H54 (cell line): Measurements from ENCODE around the gene HGS.

ENCODE experiments used
- DNase-seq: peaks from one replicate; pipeline ENCODE4 v3.0.0; 2011; ENCODE audit warnings: low spot score, mixed read lengths; ENCODE audit not compliant: insufficient read length
- FAIRE-seq: peaks from 3 replicates; lab custom pipeline; 2011; peaks lifted over from hg19 to GRCh38; lab: Jason Lieb, UNC
- POLR2A ChIP-seq: IDR thresholded peaks from 2 replicates; pipeline ENCODE4 v1.6.1; 2011; ENCODE audit warnings: low read depth, mild to moderate bottlenecking, low read length

The HGS gene

DNA sequence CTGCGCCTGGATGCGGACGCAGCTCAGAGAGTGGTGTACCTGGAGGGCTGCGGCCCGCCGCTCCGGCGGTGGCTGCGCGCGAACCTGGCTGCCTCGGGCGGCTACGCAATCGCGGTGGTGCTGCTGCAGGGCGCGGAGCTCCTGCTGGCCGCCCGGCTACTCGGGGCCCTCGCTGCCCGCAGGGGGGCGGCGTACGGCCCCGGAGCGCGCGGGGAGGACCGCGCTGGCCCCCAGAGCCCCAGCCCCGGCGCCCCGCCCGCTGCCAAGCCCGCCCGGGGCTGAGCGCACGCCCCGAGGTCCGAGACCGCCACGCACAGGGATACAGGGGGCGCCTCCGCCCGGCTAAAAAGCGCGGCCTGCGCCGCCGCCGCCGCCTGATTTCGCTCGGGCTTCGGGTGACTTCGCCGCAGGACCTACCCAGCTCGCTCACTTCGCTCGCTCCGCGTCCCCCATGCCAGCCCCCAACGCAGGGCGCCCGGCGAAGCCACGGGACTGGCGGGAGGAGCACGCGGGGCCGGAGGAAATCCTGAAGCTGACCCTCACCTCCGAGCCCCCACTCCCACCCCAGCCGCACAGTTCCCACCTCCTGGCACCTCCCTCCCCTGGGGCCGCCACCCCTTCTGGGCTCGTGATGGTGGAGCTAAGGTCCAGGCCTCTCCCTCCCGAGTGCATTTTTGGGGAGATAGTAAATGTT, 35.7 kb upstream of the HGS start:
- no peak for DNase-seq
- no peak for FAIRE-seq
- no peak for TF ChIP-seq POLR2A

DNA sequence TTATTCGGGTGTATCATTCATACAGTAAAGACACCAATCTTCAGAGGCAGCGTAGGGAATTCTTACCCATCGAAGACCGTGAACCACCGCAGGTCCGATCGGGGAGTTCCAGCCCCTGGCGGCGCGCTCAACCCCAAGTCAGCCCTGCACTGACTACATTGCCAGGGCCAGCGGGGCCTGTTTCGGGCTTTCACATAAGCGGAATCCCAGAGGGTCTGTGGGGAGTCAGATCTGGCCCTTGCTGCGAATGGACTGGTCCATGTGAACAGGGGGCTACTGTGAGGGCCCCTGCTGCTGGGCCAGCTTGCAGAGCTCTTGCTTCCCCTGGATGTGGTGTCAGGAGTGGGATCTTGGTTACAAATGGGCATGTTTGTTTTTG, 35.1 kb upstream of the HGS start:
- no peak for FAIRE-seq
- no peak for TF ChIP-seq POLR2A
- DNase-seq, result no peak

DNA sequence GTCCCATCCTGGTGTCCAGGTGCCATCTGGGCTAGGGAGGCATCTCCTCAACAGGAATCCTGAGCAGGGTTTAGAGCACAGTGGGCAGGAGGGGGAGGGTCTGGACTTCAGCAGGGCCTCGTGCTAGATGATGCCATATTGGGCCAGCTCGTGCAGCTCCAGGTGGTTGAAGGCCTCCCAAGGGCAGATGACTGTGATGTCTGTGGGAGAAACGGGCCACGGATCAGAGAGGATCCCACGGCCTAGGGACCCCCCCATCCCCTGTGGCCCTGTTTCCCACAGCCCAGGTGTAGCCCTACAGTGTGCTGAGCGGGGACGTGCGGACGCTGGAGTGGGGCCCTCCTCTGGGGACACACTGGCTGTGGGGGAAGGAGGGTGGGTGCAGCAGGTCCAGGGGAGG, 32.9 kb upstream of the HGS start:
- DNase-seq (no peak), FAIRE-seq (no peak)
- no peak for TF ChIP-seq POLR2A

DNA sequence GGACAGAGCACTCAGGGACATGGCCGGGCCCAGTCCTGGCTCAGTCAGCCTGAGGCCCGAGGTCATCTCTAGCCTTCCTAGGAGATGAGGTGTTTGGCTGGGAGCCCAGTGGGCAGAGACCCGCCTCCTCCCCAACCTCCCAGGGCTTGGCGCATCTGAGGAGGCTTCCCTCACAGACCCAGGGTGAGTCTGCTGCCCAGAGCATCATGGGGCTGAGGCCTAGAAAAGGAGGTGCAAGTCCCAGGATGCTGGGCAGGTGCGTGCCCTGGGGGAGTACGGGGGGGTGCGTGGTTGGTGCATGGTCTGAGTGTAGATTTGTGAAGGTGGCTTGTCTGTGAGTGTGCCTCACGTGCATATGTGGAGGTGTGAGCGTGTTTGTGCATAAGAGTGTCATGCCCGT, 32.1 kb upstream of the HGS start:
- peak; percentile 33 for FAIRE-seq
- no peak; the same call in 1 of the 2 replicates for TF ChIP-seq POLR2A
- DNase-seq, result peak; percentile 98

DNA sequence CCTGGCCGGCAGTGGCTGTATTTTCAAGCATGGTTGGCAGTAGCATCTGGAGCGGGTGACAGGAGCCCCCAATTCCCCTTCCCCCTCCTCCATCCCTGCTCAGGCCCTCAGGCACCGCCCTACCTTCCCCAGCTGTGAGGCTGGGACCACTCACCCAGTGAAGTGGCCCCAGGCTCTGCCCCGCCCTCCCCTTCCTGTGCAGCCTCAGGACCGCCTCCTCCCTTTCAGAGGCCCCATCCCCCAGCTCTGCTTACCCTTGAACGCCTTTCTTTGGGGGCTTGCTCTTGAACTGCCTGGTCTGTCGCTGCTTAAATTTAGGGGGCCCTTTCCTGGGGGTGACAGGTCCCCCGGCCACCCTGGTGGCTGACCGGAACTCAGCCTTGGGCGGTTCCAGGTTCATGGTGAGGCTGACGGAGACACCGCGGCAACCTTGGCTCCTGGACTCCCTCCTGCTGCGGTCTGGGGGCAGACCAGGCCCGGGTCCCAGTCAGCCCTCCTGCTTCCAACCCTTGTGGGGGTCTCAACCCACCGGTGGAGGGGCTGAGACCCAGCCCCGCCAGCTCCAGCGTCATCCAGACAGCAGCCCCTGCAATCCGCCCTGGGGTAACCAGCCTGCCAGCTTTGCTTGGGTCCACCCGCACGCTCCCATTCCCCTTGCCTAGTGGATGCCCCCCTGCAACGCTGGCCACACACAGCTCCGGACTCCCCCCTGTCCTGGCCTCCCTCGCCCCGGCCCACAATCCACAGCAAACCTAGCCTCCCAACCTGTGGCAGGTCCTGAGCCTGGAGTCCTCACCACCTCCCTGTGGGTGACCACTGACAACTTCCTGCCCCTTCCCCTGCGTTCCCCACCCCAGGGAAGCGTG, 30.7 kb upstream of the HGS start:
- TF ChIP-seq POLR2A, result no peak
- DNase-seq, result no peak
- no peak for FAIRE-seq

DNA sequence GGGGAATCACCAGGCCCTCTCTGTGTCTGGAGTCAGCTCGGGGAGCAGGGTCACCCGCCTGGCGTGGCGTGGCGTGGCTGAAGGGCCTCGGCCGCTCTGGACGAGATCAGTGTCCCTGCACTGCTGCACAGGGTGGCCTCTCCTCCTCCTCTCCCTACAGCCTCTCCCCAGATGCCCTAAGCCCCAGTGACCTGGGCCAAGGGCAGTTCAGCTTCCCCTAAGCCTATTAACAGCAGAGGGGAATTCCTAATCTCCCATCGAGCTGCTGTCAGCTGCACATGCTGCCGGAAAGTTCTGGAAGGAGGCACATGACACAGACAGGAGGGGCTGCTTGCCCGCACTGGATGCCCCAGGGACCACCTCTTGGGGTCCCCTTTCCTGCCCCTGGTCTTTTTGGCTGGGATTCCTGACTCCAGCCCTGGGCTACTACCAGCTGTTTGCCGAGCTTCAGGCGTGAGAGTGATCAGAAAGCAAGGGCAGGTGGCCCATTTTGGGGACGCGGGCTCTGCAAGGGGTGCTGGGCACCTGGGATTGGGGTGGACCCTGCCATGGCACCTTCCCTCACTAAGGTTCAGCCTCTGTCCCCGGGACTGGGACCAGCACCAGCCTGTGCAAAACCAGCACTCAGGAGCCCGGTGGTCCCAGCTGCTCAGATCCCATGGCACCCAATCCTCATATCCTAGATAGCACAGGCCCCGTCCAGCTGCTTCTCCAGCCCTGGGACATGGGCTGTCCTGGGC, 28.3 kb upstream of the HGS start:
- FAIRE-seq, result no peak

DNA sequence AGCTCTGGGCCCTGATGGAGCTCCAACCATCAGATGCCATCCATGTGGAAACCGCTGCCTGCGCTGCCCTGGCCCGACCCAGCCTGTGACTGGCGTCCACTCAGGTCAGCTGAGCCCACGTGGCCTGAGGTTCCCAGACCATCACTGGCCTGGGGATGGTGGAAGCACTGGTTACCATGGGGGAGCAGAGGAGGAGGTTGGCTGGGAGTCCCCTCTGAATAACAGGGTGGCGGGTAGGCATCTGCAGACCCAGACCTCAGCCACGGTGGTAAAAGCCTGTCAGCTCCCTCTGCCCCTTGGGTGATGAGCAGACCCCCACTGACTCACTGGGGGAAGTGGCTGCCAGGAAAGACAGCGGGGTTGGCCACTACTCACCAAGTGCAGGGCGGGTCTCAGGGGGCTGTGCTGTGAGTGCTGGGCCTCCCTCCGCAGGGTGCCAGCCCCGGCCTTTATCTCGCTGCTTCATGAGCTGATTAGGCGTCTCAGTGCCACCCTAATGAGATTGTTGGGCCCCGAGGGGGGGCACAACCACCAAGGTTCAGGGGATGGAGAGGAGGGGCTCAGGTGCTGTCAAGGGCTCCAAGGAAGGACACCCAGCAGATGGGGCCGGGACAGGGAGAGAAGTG, 27.6 kb upstream of the HGS start, which contains the start of gene PDE6G:
TSS of gene PDE6G (minus strand) at position 425 of the 626 bp plus-strand sequence. CDS start 3,237 bp downstream, outside the sequence.
- FAIRE-seq (no peak), DNase-seq (no peak)
- TF ChIP-seq POLR2A, result no peak

More for the DNA sequence above, 28.3 kb upstream of the HGS start:
- no peak for DNase-seq
- TF ChIP-seq POLR2A, result no peak

DNA sequence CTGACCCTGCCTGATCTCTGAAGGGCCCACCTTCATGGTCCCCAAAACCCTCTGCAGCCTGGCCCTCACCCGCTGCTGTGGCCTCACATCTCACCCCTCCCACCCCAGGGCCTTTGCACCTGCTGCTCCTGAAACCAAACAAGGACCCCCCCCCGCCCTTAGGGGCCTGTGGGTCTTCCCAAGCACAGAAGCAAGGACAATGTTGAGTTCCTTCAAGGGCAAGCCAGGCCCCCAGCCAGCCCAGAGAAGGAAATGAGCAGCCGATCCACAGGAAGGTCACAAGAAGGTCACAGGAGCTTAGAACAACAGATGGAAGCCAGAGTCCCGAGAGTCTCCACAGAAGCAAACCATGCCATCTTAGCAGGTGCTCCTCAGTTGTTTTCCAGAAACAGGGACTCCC, 27.0 kb upstream of the HGS start:
- DNase-seq (no peak), FAIRE-seq (no peak)
- no peak for TF ChIP-seq POLR2A

DNA sequence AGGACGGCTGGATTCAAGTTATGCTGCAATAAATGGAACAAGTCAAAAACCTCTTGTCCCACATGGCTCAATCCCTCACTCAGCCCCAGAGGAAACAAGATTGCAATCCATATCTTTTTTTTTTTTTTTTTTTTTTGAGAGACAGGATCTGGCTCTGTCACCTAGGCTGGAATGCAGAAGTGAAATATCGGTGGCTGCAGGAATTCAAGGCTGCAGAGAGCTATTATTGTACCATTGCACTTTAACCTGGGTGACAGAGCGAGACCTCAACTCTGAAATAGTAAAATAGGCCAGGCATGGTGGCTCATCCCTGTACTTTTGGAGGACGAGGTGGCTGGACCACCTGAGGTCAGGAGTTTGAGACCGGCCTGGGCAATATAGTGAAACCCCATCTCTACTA, 24.8 kb upstream of the HGS start:
- FAIRE-seq (no peak), DNase-seq (no peak)
- TF ChIP-seq POLR2A, result no peak

DNA sequence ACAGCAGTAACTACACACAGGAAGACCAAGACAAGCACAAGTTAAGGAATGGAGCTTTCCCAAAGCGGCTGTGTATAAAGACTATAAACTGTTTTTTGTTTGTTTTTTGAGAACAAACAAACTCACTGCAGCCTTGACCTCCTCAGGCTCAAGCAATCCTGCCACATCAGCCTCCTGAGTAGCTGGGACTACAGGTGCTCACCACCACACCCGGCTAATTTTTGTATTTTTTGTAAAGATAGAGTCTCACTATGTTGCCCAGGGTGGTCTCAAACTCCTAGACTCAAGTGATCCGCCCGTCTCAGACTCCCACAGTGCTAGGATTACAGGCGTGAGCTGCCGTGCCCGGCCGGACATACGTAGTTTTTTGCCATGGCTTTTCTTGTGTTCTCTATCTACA, 23.4 kb upstream of the HGS start:
- no peak for FAIRE-seq

DNA sequence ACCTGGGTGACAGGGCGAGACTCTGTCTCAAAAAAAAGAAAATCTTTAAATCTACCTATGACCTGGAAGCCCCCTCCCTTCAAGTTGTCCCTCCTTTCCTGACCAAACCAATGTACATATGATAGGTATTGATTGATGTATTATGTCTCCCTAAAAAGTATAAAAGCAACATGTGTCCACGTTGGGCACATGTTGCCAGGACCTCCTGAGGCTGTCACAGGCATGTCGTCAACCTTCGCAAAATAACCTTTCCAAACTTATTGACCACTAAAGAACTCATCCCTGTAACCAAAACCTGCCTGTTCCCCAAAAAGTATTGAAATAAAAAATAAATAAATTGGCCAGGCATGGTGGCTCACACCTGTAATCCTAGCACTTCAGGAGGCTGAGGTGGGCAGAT, 21.8 kb upstream of the HGS start:
- no peak for FAIRE-seq
- TF ChIP-seq POLR2A, result no peak
- DNase-seq, result no peak

More for the DNA sequence above, 23.4 kb upstream of the HGS start:
- TF ChIP-seq POLR2A, result no peak
- DNase-seq, result no peak

DNA sequence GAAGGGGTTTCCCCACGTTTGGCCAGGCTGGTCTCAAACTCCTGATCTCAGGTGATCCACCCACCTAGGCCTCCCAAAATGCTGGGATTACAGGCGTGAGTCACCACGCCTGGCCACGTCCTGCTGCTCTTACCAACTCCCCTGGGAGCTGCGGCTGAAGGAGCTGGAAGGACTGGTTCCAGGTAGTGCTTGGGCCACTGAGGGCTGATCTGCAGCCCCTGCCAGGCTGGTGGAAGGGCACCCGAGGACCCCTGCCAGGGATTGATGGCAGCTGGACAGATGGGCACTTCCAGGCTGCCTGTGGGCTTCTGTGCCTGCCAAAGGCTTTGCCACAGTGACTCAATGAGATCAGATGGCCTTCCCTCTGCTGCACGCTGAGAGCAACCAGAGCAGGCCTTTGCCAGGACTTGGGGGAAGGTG, 19.8 kb upstream of the HGS start:
- no peak for DNase-seq
- FAIRE-seq, result no peak
- no peak for TF ChIP-seq POLR2A
